AG09309 (cell line): ENCODE measurements around the gene TREX2.
A peak's percentile ranks its signal among the peaks of the same experiment; 100 is the strongest.

Experiments
- DNase-seq: peaks from one replicate; pipeline ENCODE4 v3.0.0-alpha.2; 2010; ENCODE audit warnings: low read depth
- H3K4me3 ChIP-seq: 2 replicates; pipeline ENCODE4 v1.5.1; 2011; ENCODE audit warnings: mild to moderate bottlenecking, low read depth, low read length, moderate library complexity; ENCODE audit not compliant: control insufficient read depth
- TF ChIP-seq, protein P1 (sequence below): IDR thresholded peaks from 2 replicates; pipeline ENCODE4 v1.5.1; 2011; ENCODE audit warnings: mild to moderate bottlenecking, low read depth, low read length, inconsistent platforms; ENCODE audit not compliant: insufficient read depth, control insufficient read depth; ENCODE audit errors: missing control alignments

Gene TREX2

GRCh38 chrX:153411255-153411987, 34.4 kb downstream of the TREX2 start, which contains the start of gene ZFP92:
ZFP92 (plus strand) TSS chrX:153411472; CDS start chrX:153418323, 6,851 bp downstream.
- peak within 1 kb of the TSS; percentile 32 for H3K4me3 ChIP-seq
- DNase-seq = no peak
- TF ChIP-seq, protein P1, sequence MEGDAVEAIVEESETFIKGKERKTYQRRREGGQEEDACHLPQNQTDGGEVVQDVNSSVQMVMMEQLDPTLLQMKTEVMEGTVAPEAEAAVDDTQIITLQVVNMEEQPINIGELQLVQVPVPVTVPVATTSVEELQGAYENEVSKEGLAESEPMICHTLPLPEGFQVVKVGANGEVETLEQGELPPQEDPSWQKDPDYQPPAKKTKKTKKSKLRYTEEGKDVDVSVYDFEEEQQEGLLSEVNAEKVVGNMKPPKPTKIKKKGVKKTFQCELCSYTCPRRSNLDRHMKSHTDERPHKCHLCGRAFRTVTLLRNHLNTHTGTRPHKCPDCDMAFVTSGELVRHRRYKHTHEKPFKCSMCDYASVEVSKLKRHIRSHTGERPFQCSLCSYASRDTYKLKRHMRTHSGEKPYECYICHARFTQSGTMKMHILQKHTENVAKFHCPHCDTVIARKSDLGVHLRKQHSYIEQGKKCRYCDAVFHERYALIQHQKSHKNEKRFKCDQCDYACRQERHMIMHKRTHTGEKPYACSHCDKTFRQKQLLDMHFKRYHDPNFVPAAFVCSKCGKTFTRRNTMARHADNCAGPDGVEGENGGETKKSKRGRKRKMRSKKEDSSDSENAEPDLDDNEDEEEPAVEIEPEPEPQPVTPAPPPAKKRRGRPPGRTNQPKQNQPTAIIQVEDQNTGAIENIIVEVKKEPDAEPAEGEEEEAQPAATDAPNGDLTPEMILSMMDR = no peak

DNA sequence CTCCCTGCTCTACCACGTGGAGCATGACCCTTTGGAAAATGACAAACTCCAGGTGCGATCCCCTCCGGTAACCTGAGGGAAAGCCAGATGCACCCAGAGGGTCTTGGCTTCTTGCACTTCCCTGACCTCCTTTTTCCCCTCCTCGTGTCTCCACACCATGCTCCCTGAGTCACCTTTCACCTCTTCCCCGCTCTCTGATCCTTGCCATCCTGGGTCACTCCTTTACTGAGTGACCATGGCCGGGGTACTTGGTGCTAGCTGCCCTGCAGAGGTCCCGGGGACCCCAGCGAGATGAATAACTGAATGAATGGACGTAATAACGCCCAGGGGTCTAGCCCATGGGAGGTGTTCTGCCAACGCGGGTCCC, 35.0 kb downstream of the TREX2 start:
- no peak overlapping the region for H3K4me3 ChIP-seq
- TF ChIP-seq, protein P1 = no peak
- DNase-seq = no peak

DNA sequence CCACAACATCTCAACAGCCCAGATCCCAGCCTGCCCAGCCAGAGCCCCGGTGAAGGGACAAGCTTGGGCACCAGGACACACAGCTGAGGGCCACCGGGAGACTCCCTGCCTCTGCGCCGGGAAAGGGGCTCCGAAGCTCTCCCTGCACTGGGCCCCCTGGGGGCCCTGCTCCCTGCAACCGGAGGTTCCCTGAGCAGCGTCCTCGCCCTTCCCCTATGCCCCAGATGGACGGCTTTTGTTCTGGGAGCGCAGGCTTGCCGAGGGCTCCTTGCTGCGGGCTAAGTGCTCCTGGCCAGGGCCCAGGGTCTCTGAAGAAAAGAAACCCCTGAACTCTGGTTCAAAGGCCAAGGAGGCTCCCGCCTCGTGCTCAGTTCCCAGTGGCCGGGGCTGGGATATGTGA, 35.5 kb downstream of the TREX2 start:
- DNase-seq = no peak
- TF ChIP-seq, protein P1 = no peak
- no peak overlapping the region for H3K4me3 ChIP-seq

GRCh38 chrX:153409414-153410101, 36.3 kb downstream of the TREX2 start:
- TF ChIP-seq, protein P1 = no peak
- no peak overlapping the region for H3K4me3 ChIP-seq
- DNase-seq = no peak

- TF ChIP-seq, protein P1 = no peak
- no peak for DNase-seq
- no peak overlapping the region for H3K4me3 ChIP-seq
These were observed 36.9 kb downstream of the TREX2 start for GRCh38 chrX:153408871-153409351.

DNA sequence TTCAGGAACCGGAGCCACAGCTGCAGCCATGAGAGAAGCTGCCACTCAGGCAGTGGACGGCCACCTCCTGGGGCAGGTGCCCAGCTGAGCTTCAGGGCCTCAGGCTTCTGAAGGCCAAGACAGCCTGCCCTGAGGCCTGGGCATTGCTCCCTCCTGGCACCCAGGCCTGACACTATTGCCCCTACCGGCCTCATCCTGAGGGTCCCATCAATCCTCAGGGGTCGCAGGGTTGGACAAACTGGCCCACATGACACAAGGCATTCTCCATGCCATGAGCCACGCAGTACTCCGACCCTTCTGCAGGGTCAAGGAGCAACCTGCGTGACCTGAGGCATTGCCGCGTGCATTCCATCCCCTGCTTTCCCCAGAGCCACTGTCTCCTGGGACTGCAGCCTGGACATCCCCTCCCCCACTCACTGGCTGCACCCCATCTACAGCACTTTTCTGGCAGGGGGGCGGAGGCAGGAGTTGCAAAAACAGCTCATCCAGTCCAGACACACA, 37.6 kb downstream of the TREX2 start:
- TF ChIP-seq, protein P1 = no peak
- no peak for DNase-seq
- no peak overlapping the region for H3K4me3 ChIP-seq
